Gastroesophageal sphincter (tissue), 3 donors: ENCODE measurements around the gene ITIH6.

Source experiments
- CTCF ChIP-seq, 4 experiments: fragments of 200-600 bp in 2 of 4; fragments of 450-650 bp in 2 of 4; sonication (generic) in 1 of 4; IDR thresholded peaks; one replicate each; pipeline ENCODE4 v1.5.1; 2017 to 2019; ENCODE audit warnings: antibody characterized with exemption in 4 of 4, mild to moderate bottlenecking in 2 of 4, moderate library complexity in 2 of 4
- EP300 ChIP-seq: sonication (generic); formaldehyde crosslinking; IDR thresholded peaks from one replicate; pipeline ENCODE4 v1.6.1; 2017; ENCODE audit warnings: antibody characterized with exemption, mild to moderate bottlenecking
- POLR2A ChIP-seq, 2 donors: fragments of 450-650 bp; IDR thresholded peaks; one replicate each; pipeline ENCODE4 v1.6.1; 2017; ENCODE audit warnings: antibody characterized with exemption in 2 of 2, mild to moderate bottlenecking in 2 of 2, moderate library complexity in 1 of 2
- POLR2AphosphoS5 ChIP-seq: sonication (generic); formaldehyde crosslinking; IDR thresholded peaks from one replicate; pipeline ENCODE4 v1.6.1; 2017; ENCODE audit warnings: antibody characterized with exemption

- no peak for TF ChIP-seq CTCF (IDR thresholded peaks at IDR 0.05)
- TF ChIP-seq POLR2A (IDR thresholded peaks at IDR 0.05): no peak
- no peak for TF ChIP-seq POLR2AphosphoS5
- no peak for TF ChIP-seq EP300
Measured at GRCh38 chrX:54812306-54812705, 14.3 kb upstream of the ITIH6 start.
